Measurements from ENCODE around the gene SEMA4A.
A peak's percentile ranks its signal among the peaks of the same experiment; 100 is the strongest.

SEMA4A gene

DNA sequence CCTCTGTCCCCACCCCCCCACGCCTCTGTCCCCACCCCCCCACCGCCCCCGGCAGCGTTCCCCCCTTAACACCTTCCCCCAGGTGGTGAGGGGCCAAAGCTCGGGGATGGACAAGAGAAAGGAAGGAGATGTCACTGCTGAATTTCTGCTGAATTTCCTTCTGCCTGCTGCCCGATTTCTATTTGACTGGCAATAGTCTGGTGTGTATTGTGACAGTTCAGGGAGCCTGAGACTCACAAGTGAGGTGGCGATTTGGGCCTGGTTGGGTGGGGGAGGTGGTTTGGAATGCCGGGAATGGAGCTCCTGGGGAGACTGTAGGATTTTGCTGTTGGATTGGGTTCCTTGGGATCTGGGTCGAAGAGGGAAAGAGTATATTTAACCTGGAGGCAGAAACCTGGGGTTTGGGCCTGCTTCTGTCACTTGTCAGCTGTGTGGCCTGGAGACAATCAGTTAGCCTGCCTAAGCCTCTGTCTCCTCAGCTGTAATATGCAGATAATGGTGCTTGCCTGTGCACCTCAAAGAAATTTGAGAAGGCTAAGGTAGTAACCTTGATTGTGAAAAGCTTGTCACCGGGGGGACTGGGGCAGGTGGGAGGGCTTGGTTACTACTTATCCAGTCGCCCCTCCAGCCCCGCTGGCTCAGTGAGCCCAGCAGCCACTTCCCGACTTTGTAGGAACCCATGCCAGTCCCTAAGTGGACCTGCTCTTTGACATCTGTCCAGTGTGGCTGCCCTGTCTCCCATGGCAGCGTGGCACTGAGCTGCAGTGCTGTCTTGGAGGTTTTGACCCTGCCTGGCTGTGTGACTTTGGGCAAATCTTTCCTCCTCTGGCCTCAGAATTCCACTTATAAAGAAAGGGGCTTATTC is 46.5 kb upstream of the SEMA4A start:
- Histone ChIP-seq H3K4me2 (ENCODE audit: insufficient read depth, low read length, poor library complexity, severe bottlenecking) (peak overlapping the region; percentile 70), H4K8ac (ENCODE audit: low read depth, low read length) (no peak overlapping the region), H2AFZ (ENCODE audit: low read length) (no peak overlapping the region), H2BK120ac (ENCODE audit: low read depth, low read length) (no peak overlapping the region), H2AK5ac (ENCODE audit: low read depth, low read length) (no peak overlapping the region), H2BK5ac (ENCODE audit: low read length) (no peak overlapping the region), H4K91ac (ENCODE audit: low read depth, low read length, poor library complexity) (no peak overlapping the region), H3K4me3 (ENCODE audit: low read length in 2 of 2) (peak overlapping the region in 1 of 2 donors; percentile 10), H2BK12ac (ENCODE audit: low read length) (no peak overlapping the region), H3K18ac (ENCODE audit: low read length) (peak overlapping the region; percentile 15), H3K4ac (ENCODE audit: low read length) (no peak overlapping the region), H3K36me3 (replicated peaks in 1 of 2; ENCODE audit: control insufficient read depth in 2 of 2, insufficient read depth in 2 of 2, low read length in 2 of 2) (peaks cover 5 to 59% of the 10 kb centered on the region in 2 donors), H3K9ac (ENCODE audit: low read depth, low read length, poor library complexity) (no peak overlapping the region), H3K14ac (ENCODE audit: low read length) (peak overlapping the region; percentile 85), H3K4me1 (ENCODE audit: control insufficient read depth in 2 of 2, insufficient read depth in 1 of 2, low read depth in 1 of 2, low read length in 2 of 2) (peaks cover 38 to 41% of the 10 kb centered on the region in 2 donors), H3K23ac (ENCODE audit: low read depth, low read length, poor library complexity) (no peak overlapping the region), H3K79me1 (ENCODE audit: low read depth, low read length) (peaks cover 9% of the 10 kb centered on the region), H3K27ac (replicated peaks; ENCODE audit: low read length) (peak overlapping the region; percentile 68), H3K27me3 (ENCODE audit: control insufficient read depth in 3 of 3, insufficient read depth in 3 of 3, low read depth in 1 of 3, low read length in 3 of 3) (no peaks in the 10 kb centered on the region), H2BK15ac (ENCODE audit: low read length) (no peak overlapping the region), H3K9me3 (replicated peaks in 1 of 2; ENCODE audit: control insufficient read depth in 2 of 2, insufficient read depth in 1 of 2, low read depth in 1 of 2, low read length in 2 of 2) (no peaks in the 10 kb centered on the region)
- no CpG with 5 or more reads among the region's 14 CpGs for WGBS, 2 donors (ENCODE audit: extremely low coverage in 2 of 2, insufficient read length in 2 of 2, insufficient replicate concordance in 1 of 2)
- no peak for DNase-seq (ENCODE audit: low spot score)

DNA sequence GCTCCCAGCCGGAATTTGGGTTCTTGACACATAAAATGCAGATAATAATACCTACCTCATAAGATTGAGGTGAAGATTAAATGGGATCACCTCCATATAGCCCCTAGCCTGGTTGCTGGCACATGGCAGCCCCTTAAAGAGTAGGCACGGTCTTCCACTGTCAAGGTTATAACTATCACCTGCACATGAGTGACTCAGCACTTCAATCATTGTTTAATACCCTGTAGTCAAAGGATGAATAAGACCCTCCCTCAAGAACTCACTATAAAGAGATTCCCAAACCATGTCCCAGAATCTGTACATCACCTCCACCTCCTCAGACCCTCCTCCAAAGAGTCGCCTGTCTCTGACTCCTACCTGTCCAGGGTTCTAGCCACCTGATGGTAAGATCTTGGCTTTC is 45.3 kb upstream of the SEMA4A start:
- Histone ChIP-seq H3K27ac (replicated peaks; ENCODE audit: low read length) (no peak overlapping the region), H3K4me1 (ENCODE audit: control insufficient read depth in 2 of 2, insufficient read depth in 1 of 2, low read depth in 1 of 2, low read length in 2 of 2) (peaks cover 34 to 37% of the 10 kb centered on the region in 2 donors)
- no CpG with 5 or more reads among the region's 3 CpGs for WGBS, 2 donors (ENCODE audit: extremely low coverage in 2 of 2, insufficient read length in 2 of 2, insufficient replicate concordance in 1 of 2)

GRCh38 chr1:156108664-156109241 is 44.6 kb upstream of the SEMA4A start:
- Histone ChIP-seq H3K27me3 (ENCODE audit: control insufficient read depth in 3 of 3, insufficient read depth in 3 of 3, low read depth in 1 of 3, low read length in 3 of 3) (peaks cover 0 to 2% (median 0%) of the 10 kb centered on the region in 3 experiments), H2BK12ac (ENCODE audit: low read length) (no peak overlapping the region), H2BK120ac (ENCODE audit: low read depth, low read length) (no peak overlapping the region), H3K14ac (ENCODE audit: low read length) (no peak overlapping the region), H4K91ac (ENCODE audit: low read depth, low read length, poor library complexity) (no peak overlapping the region), H3K9ac (ENCODE audit: low read depth, low read length, poor library complexity) (no peak overlapping the region), H3K23ac (ENCODE audit: low read depth, low read length, poor library complexity) (no peak overlapping the region), H2AFZ (ENCODE audit: low read length) (no peak overlapping the region), H3K79me1 (ENCODE audit: low read depth, low read length) (no peaks in the 10 kb centered on the region), H3K4me3 (ENCODE audit: low read length in 2 of 2) (no peak overlapping the region), H3K4me1 (ENCODE audit: control insufficient read depth in 2 of 2, insufficient read depth in 1 of 2, low read depth in 1 of 2, low read length in 2 of 2) (peaks cover 31 to 37% of the 10 kb centered on the region in 2 donors), H2AK5ac (ENCODE audit: low read depth, low read length) (no peak overlapping the region), H2BK15ac (ENCODE audit: low read length) (no peak overlapping the region), H3K9me3 (replicated peaks in 1 of 2; ENCODE audit: control insufficient read depth in 2 of 2, insufficient read depth in 1 of 2, low read depth in 1 of 2, low read length in 2 of 2) (no peaks in the 10 kb centered on the region), H3K27ac (replicated peaks; ENCODE audit: low read length) (no peak overlapping the region), H2BK5ac (ENCODE audit: low read length) (no peak overlapping the region), H3K36me3 (replicated peaks in 1 of 2; ENCODE audit: control insufficient read depth in 2 of 2, insufficient read depth in 2 of 2, low read length in 2 of 2) (peaks cover 3 to 48% of the 10 kb centered on the region in 2 donors), H3K4ac (ENCODE audit: low read length) (no peak overlapping the region), H4K8ac (ENCODE audit: low read depth, low read length) (no peak overlapping the region), H3K4me2 (ENCODE audit: insufficient read depth, low read length, poor library complexity, severe bottlenecking) (no peak overlapping the region), H3K18ac (ENCODE audit: low read length) (no peak overlapping the region)
- WGBS, 2 donors (ENCODE audit: extremely low coverage in 2 of 2, insufficient read length in 2 of 2, insufficient replicate concordance in 1 of 2), result no CpG with 5 or more reads among the region's 6 CpGs
- DNase-seq (ENCODE audit: low spot score), result no peak

More for the DNA sequence above, 45.3 kb upstream of the SEMA4A start:
- no peak overlapping the region for H2AK5ac ChIP-seq (ENCODE audit: low read depth, low read length)
- H2BK12ac ChIP-seq (ENCODE audit: low read length), result no peak overlapping the region
- DNase-seq (ENCODE audit: low spot score), result no peak
- no peak overlapping the region for H3K9ac ChIP-seq (ENCODE audit: low read depth, low read length, poor library complexity)
- no peak overlapping the region for H3K4ac ChIP-seq (ENCODE audit: low read length)
- no peak overlapping the region for H2BK5ac ChIP-seq (ENCODE audit: low read length)
- no peak overlapping the region for H3K14ac ChIP-seq (ENCODE audit: low read length)
- peaks cover 3% of the 10 kb centered on the region for H3K79me1 ChIP-seq (ENCODE audit: low read depth, low read length)
- H3K4me3 ChIP-seq (ENCODE audit: low read length in 2 of 2), result no peak overlapping the region
- peaks cover 3 to 48% of the 10 kb centered on the region in 2 donors for H3K36me3 ChIP-seq (replicated peaks in 1 of 2; ENCODE audit: control insufficient read depth in 2 of 2, insufficient read depth in 2 of 2, low read length in 2 of 2)
- H3K4me2 ChIP-seq (ENCODE audit: insufficient read depth, low read length, poor library complexity, severe bottlenecking), result no peak overlapping the region
- H3K23ac ChIP-seq (ENCODE audit: low read depth, low read length, poor library complexity), result no peak overlapping the region
- no peak overlapping the region for H4K91ac ChIP-seq (ENCODE audit: low read depth, low read length, poor library complexity)
- H2BK120ac ChIP-seq (ENCODE audit: low read depth, low read length), result no peak overlapping the region
- no peak overlapping the region for H4K8ac ChIP-seq (ENCODE audit: low read depth, low read length)
- H2AFZ ChIP-seq (ENCODE audit: low read length), result no peak overlapping the region
- H3K9me3 ChIP-seq (replicated peaks in 1 of 2; ENCODE audit: control insufficient read depth in 2 of 2, insufficient read depth in 1 of 2, low read depth in 1 of 2, low read length in 2 of 2), result no peaks in the 10 kb centered on the region
- no peak overlapping the region for H2BK15ac ChIP-seq (ENCODE audit: low read length)
- H3K18ac ChIP-seq (ENCODE audit: low read length), result no peak overlapping the region
- H3K27me3 ChIP-seq (ENCODE audit: control insufficient read depth in 3 of 3, insufficient read depth in 3 of 3, low read depth in 1 of 3, low read length in 3 of 3), result no peaks in the 10 kb centered on the region

DNA sequence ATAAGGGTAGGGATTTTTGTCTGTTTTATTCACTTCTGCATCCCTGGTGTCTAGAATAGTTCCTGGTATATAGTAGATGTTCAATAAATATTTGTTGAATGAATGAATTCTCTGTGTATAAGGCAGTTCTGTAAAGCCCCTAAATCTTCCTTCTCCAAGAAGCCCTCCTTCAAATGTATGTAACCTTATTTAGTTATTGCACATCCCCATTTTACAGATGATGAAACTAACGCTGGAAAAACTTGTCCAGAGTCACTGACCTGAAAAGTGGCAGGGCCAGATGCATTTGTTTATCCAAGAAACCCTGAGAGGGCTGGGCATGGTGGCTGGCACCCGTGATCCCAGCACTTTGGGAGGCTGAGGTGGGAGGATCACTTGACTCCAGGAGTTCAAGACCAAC is 43.1 kb upstream of the SEMA4A start:
- no CpG with 5 or more reads among the region's 2 CpGs for WGBS, 2 donors (ENCODE audit: extremely low coverage in 2 of 2, insufficient read length in 2 of 2, insufficient replicate concordance in 1 of 2)
- no peak overlapping the region for H4K91ac ChIP-seq (ENCODE audit: low read depth, low read length, poor library complexity)
- no peak overlapping the region for H3K9ac ChIP-seq (ENCODE audit: low read depth, low read length, poor library complexity)
- no peaks in the 10 kb centered on the region for H3K9me3 ChIP-seq (replicated peaks in 1 of 2; ENCODE audit: control insufficient read depth in 2 of 2, insufficient read depth in 1 of 2, low read depth in 1 of 2, low read length in 2 of 2)
- no peak overlapping the region for H2BK12ac ChIP-seq (ENCODE audit: low read length)
- H3K4me1 ChIP-seq (ENCODE audit: control insufficient read depth in 2 of 2, insufficient read depth in 1 of 2, low read depth in 1 of 2, low read length in 2 of 2), result peaks cover 28 to 33% of the 10 kb centered on the region in 2 donors
- peaks cover 0 to 2% (median 0%) of the 10 kb centered on the region in 3 experiments for H3K27me3 ChIP-seq (ENCODE audit: control insufficient read depth in 3 of 3, insufficient read depth in 3 of 3, low read depth in 1 of 3, low read length in 3 of 3)
- peaks cover 2% of the 10 kb centered on the region for H3K79me1 ChIP-seq (ENCODE audit: low read depth, low read length)
- no peak overlapping the region for H3K27ac ChIP-seq (replicated peaks; ENCODE audit: low read length)
- H2BK15ac ChIP-seq (ENCODE audit: low read length), result no peak overlapping the region
- DNase-seq (ENCODE audit: low spot score), result no peak
- no peak overlapping the region for H2AK5ac ChIP-seq (ENCODE audit: low read depth, low read length)
- no peak overlapping the region for H3K4me3 ChIP-seq (ENCODE audit: low read length in 2 of 2)
- H3K18ac ChIP-seq (ENCODE audit: low read length), result no peak overlapping the region
- no peak overlapping the region for H3K23ac ChIP-seq (ENCODE audit: low read depth, low read length, poor library complexity)
- no peak overlapping the region for H2BK120ac ChIP-seq (ENCODE audit: low read depth, low read length)
- H2BK5ac ChIP-seq (ENCODE audit: low read length), result no peak overlapping the region
- no peak overlapping the region for H2AFZ ChIP-seq (ENCODE audit: low read length)
- H3K36me3 ChIP-seq (replicated peaks in 1 of 2; ENCODE audit: control insufficient read depth in 2 of 2, insufficient read depth in 2 of 2, low read length in 2 of 2), result peaks cover 3 to 54% of the 10 kb centered on the region in 2 donors
- no peak overlapping the region for H3K4ac ChIP-seq (ENCODE audit: low read length)
- H3K14ac ChIP-seq (ENCODE audit: low read length), result no peak overlapping the region
- no peak overlapping the region for H3K4me2 ChIP-seq (ENCODE audit: insufficient read depth, low read length, poor library complexity, severe bottlenecking)
- H4K8ac ChIP-seq (ENCODE audit: low read depth, low read length), result no peak overlapping the region
